ENCODE measurements around the gene RAB11A. TPM values are rescaled to one million over a fixed set of nuclear protein-coding genes. Genes with fewer than 3 reads are reported as not detected.

The RAB11A gene
- total RNA-seq, 2 experiments from 2014 or later: 98.5 to 102 TPM

- intact Hi-C loops (cut with DNase I, micrococcal nuclease): loop anchor here in 1 of 2 experiments (5.0 kb wide), 1 partner anchor 202 kb away; no protein-coding TSS in a partner anchor
- DNase-seq (no peak), ATAC-seq (ENCODE audit: poor library complexity) (no peak)
- no peaks in the 10 kb centered on the region for H3K36me3 Mint-ChIP-seq (ENCODE audit: low read depth)
- H3K4me1 Mint-ChIP-seq (ENCODE audit: low read depth): peaks cover 7% of the 10 kb centered on the region
- ChIA-PET CTCF (no interaction called here), POLR2A (no interaction called here)
- no peaks in the 10 kb centered on the region for H3K27me3 Mint-ChIP-seq
- Histone ChIP-seq H3K4me3 (ENCODE audit: low read length) (no peak overlapping the region), H3K36me3 (ENCODE audit: insufficient read depth, low read length) (no peaks in the 10 kb centered on the region), H3K4me1 (ENCODE audit: insufficient read depth, low read length) (peaks cover 4% of the 10 kb centered on the region), H3K27me3 (ENCODE audit: control insufficient read depth in 1 of 2, insufficient read depth in 2 of 2, low read length in 2 of 2) (no peaks in the 10 kb centered on the region), H3K9me3 (ENCODE audit: control insufficient read depth in 1 of 2, insufficient read depth in 1 of 2, low read length in 2 of 2) (no peaks in the 10 kb centered on the region), H3K27ac (ENCODE audit: low read depth in 1 of 2, low read length in 2 of 2) (no peak overlapping the region)
- no peak overlapping the region for H3K27ac Mint-ChIP-seq
- no peaks in the 10 kb centered on the region for H3K9me3 Mint-ChIP-seq
- no peak for TF ChIP-seq CTCF (IDR thresholded peaks at IDR 0.05)
- no peak overlapping the region for H3K4me3 Mint-ChIP-seq
Measured at GRCh38 chr15:65839354-65839901, 29.9 kb upstream of the RAB11A start.

- Histone ChIP-seq H3K9me3 (ENCODE audit: control insufficient read depth in 1 of 2, insufficient read depth in 1 of 2, low read length in 2 of 2) (no peaks in the 10 kb centered on the region), H3K36me3 (ENCODE audit: insufficient read depth, low read length) (no peaks in the 10 kb centered on the region), H3K4me3 (ENCODE audit: low read length) (no peak overlapping the region), H3K27me3 (ENCODE audit: control insufficient read depth in 1 of 2, insufficient read depth in 2 of 2, low read length in 2 of 2) (no peaks in the 10 kb centered on the region), H3K27ac (ENCODE audit: low read depth in 1 of 2, low read length in 2 of 2) (no peak overlapping the region), H3K4me1 (ENCODE audit: insufficient read depth, low read length) (peaks cover 3% of the 10 kb centered on the region)
- H3K27ac Mint-ChIP-seq: no peak overlapping the region
- no peak for TF ChIP-seq CTCF (IDR thresholded peaks at IDR 0.05)
- intact Hi-C loops (cut with DNase I, micrococcal nuclease): loop anchor here in 1 of 2 experiments (5.0 kb wide), 1 partner anchor 203 kb away; no protein-coding TSS in a partner anchor
- no peaks in the 10 kb centered on the region for H3K9me3 Mint-ChIP-seq
- ATAC-seq (ENCODE audit: poor library complexity) (no peak), DNase-seq (no peak)
- no peaks in the 10 kb centered on the region for H3K36me3 Mint-ChIP-seq (ENCODE audit: low read depth)
- peaks cover 3% of the 10 kb centered on the region for H3K4me1 Mint-ChIP-seq (ENCODE audit: low read depth)
- ChIA-PET POLR2A (no interaction called here), CTCF (no interaction called here)
- no peaks in the 10 kb centered on the region for H3K27me3 Mint-ChIP-seq
- no peak overlapping the region for H3K4me3 Mint-ChIP-seq
Measured at GRCh38 chr15:65839985-65840384, 29.3 kb upstream of the RAB11A start.

GRCh38 chr15:65841121-65841930 lies 28.0 kb upstream of the RAB11A start:
- Histone ChIP-seq H3K4me3 (ENCODE audit: low read length) (no peak overlapping the region), H3K27me3 (ENCODE audit: control insufficient read depth in 1 of 2, insufficient read depth in 2 of 2, low read length in 2 of 2) (no peaks in the 10 kb centered on the region), H3K27ac (ENCODE audit: low read depth in 1 of 2, low read length in 2 of 2) (no peak overlapping the region), H3K36me3 (ENCODE audit: insufficient read depth, low read length) (no peaks in the 10 kb centered on the region), H3K4me1 (ENCODE audit: insufficient read depth, low read length) (peaks cover 3% of the 10 kb centered on the region), H3K9me3 (ENCODE audit: control insufficient read depth in 1 of 2, insufficient read depth in 1 of 2, low read length in 2 of 2) (no peaks in the 10 kb centered on the region)
- intact Hi-C loops (cut with DNase I, micrococcal nuclease): no loop called here
- Mint-ChIP-seq H3K9me3 (no peaks in the 10 kb centered on the region), H3K27ac (no peak overlapping the region), H3K4me3 (no peak overlapping the region), H3K27me3 (no peaks in the 10 kb centered on the region), H3K4me1 (ENCODE audit: low read depth) (no peaks in the 10 kb centered on the region), H3K36me3 (ENCODE audit: low read depth) (no peaks in the 10 kb centered on the region)
- CTCF ChIA-PET: no interaction called here
- TF ChIP-seq CTCF (IDR thresholded peaks at IDR 0.05): no peak
- DNase-seq (no peak), ATAC-seq (ENCODE audit: poor library complexity) (no peak)
- POLR2A ChIA-PET: interaction anchor here (1.2 to 1.5 kb wide), 2 partner anchors 8 to 12 kb away, joined by 3 to 6 read pairs; no protein-coding TSS in a partner anchor

Data from CD4-positive, alpha-beta T cell (primary cell).